Hematopoietic multipotent progenitor cell treated with erythropoietin and hydrocortisone succinate and interleukin-3 and kit ligand, for 8 days (in vitro differentiated cells): ENCODE measurements around the gene ALPI.

Experiments used
- DNase-seq: peaks from one replicate; pipeline ENCODE4 v3.0.0-alpha.2; 2015

ALPI gene

GRCh38 chr2:232486558-232487384 is 30.8 kb downstream of the ALPI start:
- no peak for DNase-seq

- no peak for DNase-seq
These were observed 31.6 kb downstream of the ALPI start, which contains the start of gene ECEL1 for GRCh38 chr2:232487385-232488096. Gene ECEL1, minus strand, starts transcription at chr2:232487834. Its CDS starts 1,181 bp downstream, at chr2:232486653.

GRCh38 chr2:232488097-232488711 is 32.3 kb downstream of the ALPI start:
- DNase-seq: no peak

- DNase-seq: no peak
These were observed 32.9 kb downstream of the ALPI start for GRCh38 chr2:232488721-232489300.

GRCh38 chr2:232489516-232490220 is 33.7 kb downstream of the ALPI start:
- DNase-seq: no peak

- DNase-seq: no peak
These were observed 34.5 kb downstream of the ALPI start for GRCh38 chr2:232490221-232491138.

GRCh38 chr2:232491139-232491780 is 35.3 kb downstream of the ALPI start:
- no peak for DNase-seq

GRCh38 chr2:232492236-232492848 is 36.4 kb downstream of the ALPI start:
- no peak for DNase-seq

- no peak for DNase-seq
These were observed 37.2 kb downstream of the ALPI start for GRCh38 chr2:232492963-232493700.

GRCh38 chr2:232493701-232494474 is 37.9 kb downstream of the ALPI start:
- DNase-seq: no peak

- no peak for DNase-seq
These were observed 38.6 kb downstream of the ALPI start for GRCh38 chr2:232494542-232494941.

- no peak for DNase-seq
These were observed 39.3 kb downstream of the ALPI start for GRCh38 chr2:232495292-232495691.

GRCh38 chr2:232496501-232497270 is 40.7 kb downstream of the ALPI start:
- DNase-seq: no peak

GRCh38 chr2:232497348-232497747 is 41.4 kb downstream of the ALPI start:
- no peak for DNase-seq

- DNase-seq: no peak
These were observed 42.5 kb downstream of the ALPI start for GRCh38 chr2:232498452-232498851.

- no peak for DNase-seq
These were observed 45.4 kb downstream of the ALPI start for GRCh38 chr2:232501331-232501771.

- no peak for DNase-seq
These were observed 45.9 kb downstream of the ALPI start for GRCh38 chr2:232501794-232502390.

GRCh38 chr2:232502511-232502910 is 46.6 kb downstream of the ALPI start:
- no peak for DNase-seq
